Astrocyte (in vitro differentiated cells and primary cell): Measurements from ENCODE around the gene OR5H14. TPM values are rescaled to one million over a fixed set of nuclear protein-coding genes. Genes with fewer than 3 reads are reported as not detected.
"Not testable (repeated sequence)": the region's sequence is repeated elsewhere in the genome, so short reads cannot be mapped to it uniquely, and the experiment has no call there.

Source experiments
- DNase-seq: peaks from one replicate; pipeline ENCODE4 v3.0.0-alpha.2; 2010; ENCODE audit warnings: low read depth
- FAIRE-seq: peaks from 2 replicates; lab custom pipeline; 2011; peaks lifted over from hg19 to GRCh38; lab: Jason Lieb, UNC
- H2AFZ ChIP-seq: 2 replicates; pipeline ENCODE4 v1.6.0; 2012; ENCODE audit warnings: low read depth, low read length, inconsistent platforms
- H3K27ac ChIP-seq: 2 replicates; pipeline ENCODE4 v1.5.1; 2011; ENCODE audit warnings: low read depth, low read length, inconsistent platforms
- H3K27me3 ChIP-seq: 2 replicates; pipeline ENCODE4 v1.6.0; 2011; ENCODE audit warnings: low read length, inconsistent platforms; ENCODE audit not compliant: insufficient read depth
- H3K36me3 ChIP-seq: 2 replicates; pipeline ENCODE4 v1.5.1; 2011; ENCODE audit warnings: low read length, inconsistent platforms; ENCODE audit not compliant: insufficient read depth
- H3K4me1 ChIP-seq: 2 replicates; pipeline ENCODE4 v1.5.1; 2011; ENCODE audit warnings: low read length, inconsistent platforms; ENCODE audit not compliant: insufficient read depth
- H3K4me2 ChIP-seq: 2 replicates; pipeline ENCODE4 v1.6.0; 2012; ENCODE audit warnings: low read length, inconsistent platforms
- H3K4me3 ChIP-seq: 2 replicates; pipeline ENCODE4 v1.5.1; 2011; ENCODE audit warnings: low read depth, mild to moderate bottlenecking, low read length, inconsistent platforms; ENCODE audit not compliant: insufficient read depth
- H3K79me2 ChIP-seq: 2 replicates; pipeline ENCODE4 v1.6.0; 2012; ENCODE audit warnings: mild to moderate bottlenecking, low read length, inconsistent platforms; ENCODE audit not compliant: insufficient read depth
- H3K9ac ChIP-seq: 2 replicates; pipeline ENCODE4 v1.6.0; 2012; ENCODE audit warnings: mild to moderate bottlenecking, low read length, inconsistent platforms
- H3K9me3 ChIP-seq: 2 replicates; pipeline ENCODE4 v1.5.1; 2012; ENCODE audit warnings: low read depth, mild to moderate bottlenecking, low read length, inconsistent platforms; ENCODE audit not compliant: insufficient read depth
- H4K20me1 ChIP-seq: 2 replicates; pipeline ENCODE4 v1.6.0; 2012; ENCODE audit warnings: low read length, inconsistent platforms; ENCODE audit not compliant: insufficient read depth
- H3K27ac Mint-ChIP-seq: one replicate; pipeline ENCODE4 v1.8.0; 2021; ENCODE audit warnings: mild to moderate bottlenecking, mixed read lengths; ENCODE audit not compliant: unreplicated experiment
- H3K27me3 Mint-ChIP-seq: one replicate; pipeline ENCODE4 v1.8.0; 2021; ENCODE audit warnings: low read depth, mixed read lengths; ENCODE audit not compliant: unreplicated experiment
- H3K36me3 Mint-ChIP-seq: one replicate; pipeline ENCODE4 v1.8.0; 2021; ENCODE audit warnings: low read depth, mixed read lengths; ENCODE audit not compliant: unreplicated experiment
- H3K4me1 Mint-ChIP-seq: one replicate; pipeline ENCODE4 v1.8.0; 2021; ENCODE audit warnings: low read depth, mixed read lengths; ENCODE audit not compliant: unreplicated experiment
- H3K4me3 Mint-ChIP-seq: one replicate; pipeline ENCODE4 v1.8.0; 2021; ENCODE audit warnings: mild to moderate bottlenecking, moderate library complexity, mixed read lengths; ENCODE audit not compliant: unreplicated experiment
- H3K9me3 Mint-ChIP-seq: one replicate; pipeline ENCODE4 v1.8.0; 2021; ENCODE audit warnings: mild to moderate bottlenecking, mixed read lengths; ENCODE audit not compliant: unreplicated experiment
- CTCF ChIP-seq: IDR thresholded peaks from 2 replicates; pipeline ENCODE4 v1.5.1; 2011; ENCODE audit warnings: low read depth, mild to moderate bottlenecking, inconsistent platforms, low read length, moderate library complexity; ENCODE audit not compliant: insufficient read depth
- EZH2 ChIP-seq: IDR thresholded peaks from 2 replicates; pipeline ENCODE4 v1.6.1; 2012; ENCODE audit warnings: mild to moderate bottlenecking, low read length, inconsistent platforms; ENCODE audit not compliant: insufficient read depth
- total RNA-seq: library from RNA; stranded (reverse); gene quantifications from 2 replicates; pipeline ENCODE4 v1.2.1, GENCODE V29; 2021

The OR5H14 gene
- total RNA-seq, 1 donor from 2014 or later, result not detected

- FAIRE-seq (no peak), DNase-seq (no peak)
- H3K27me3 ChIP-seq, result no peaks in the 10 kb centered on the region
- H3K9ac ChIP-seq, result no peak overlapping the region
- H3K36me3 ChIP-seq, result no peaks in the 10 kb centered on the region
- no peak overlapping the region for H3K4me2 ChIP-seq
- no peaks in the 10 kb centered on the region for H3K27me3 Mint-ChIP-seq
- H3K9me3 ChIP-seq, result no peaks in the 10 kb centered on the region
- no peak overlapping the region for H2AFZ ChIP-seq
- no peaks in the 10 kb centered on the region for H3K4me1 ChIP-seq
- H3K4me1 Mint-ChIP-seq, result no peaks in the 10 kb centered on the region
- no peak overlapping the region for H3K4me3 ChIP-seq
- H3K4me3 Mint-ChIP-seq, result no peak overlapping the region
- H3K27ac ChIP-seq, result no peak overlapping the region
- no peak overlapping the region for H3K27ac Mint-ChIP-seq
- no peaks in the 10 kb centered on the region for H3K79me2 ChIP-seq
- TF ChIP-seq CTCF (no peak), EZH2 (no peak)
- H3K36me3 Mint-ChIP-seq, result no peaks in the 10 kb centered on the region
- no peaks in the 10 kb centered on the region for H3K9me3 Mint-ChIP-seq
- no peaks in the 10 kb centered on the region for H4K20me1 ChIP-seq
Measured at GRCh38 chr3:98185180-98185579, 37.9 kb downstream of the OR5H14 start.

- no peak overlapping the region for H3K4me3 Mint-ChIP-seq
- H3K9me3 ChIP-seq, result no peaks in the 10 kb centered on the region
- no peak overlapping the region for H3K9ac ChIP-seq
- H3K4me1 ChIP-seq, result no peaks in the 10 kb centered on the region
- H3K27me3 ChIP-seq, result no peaks in the 10 kb centered on the region
- FAIRE-seq (no peak), DNase-seq (no peak)
- no peaks in the 10 kb centered on the region for H3K79me2 ChIP-seq
- no peak overlapping the region for H3K4me2 ChIP-seq
- no peaks in the 10 kb centered on the region for H3K36me3 Mint-ChIP-seq
- H3K4me1 Mint-ChIP-seq, result peaks cover 6% of the 10 kb centered on the region
- no peak overlapping the region for H3K27ac Mint-ChIP-seq
- H4K20me1 ChIP-seq, result no peaks in the 10 kb centered on the region
- H3K36me3 ChIP-seq, result no peaks in the 10 kb centered on the region
- H3K9me3 Mint-ChIP-seq, result peaks cover 12% of the 10 kb centered on the region
- no peak overlapping the region for H3K4me3 ChIP-seq
- no peak overlapping the region for H3K27ac ChIP-seq
- H3K27me3 Mint-ChIP-seq, result no peaks in the 10 kb centered on the region
- TF ChIP-seq CTCF, result no peak
- no peak for TF ChIP-seq EZH2
- no peak overlapping the region for H2AFZ ChIP-seq
Measured at GRCh38 chr3:98188545-98188944, 41.3 kb downstream of the OR5H14 start.

- not testable (repeated sequence) for H3K4me1 Mint-ChIP-seq
Measured at GRCh38 chr3:98190911-98191310, 43.6 kb downstream of the OR5H14 start.

GRCh38 chr3:98196293-98196692 lies 49.0 kb downstream of the OR5H14 start:
- not testable (repeated sequence) for H4K20me1 ChIP-seq, H3K9me3 ChIP-seq, H3K79me2 ChIP-seq, H3K9me3 Mint-ChIP-seq, H3K27me3 Mint-ChIP-seq, FAIRE-seq, H3K4me1 ChIP-seq, H3K9ac ChIP-seq, H2AFZ ChIP-seq, H3K4me2 ChIP-seq, H3K36me3 ChIP-seq, H3K4me3 ChIP-seq, H3K27ac Mint-ChIP-seq, H3K27ac ChIP-seq, H3K4me1 Mint-ChIP-seq, DNase-seq, H3K27me3 ChIP-seq, H3K4me3 Mint-ChIP-seq, H3K36me3 Mint-ChIP-seq

More at GRCh38 chr3:98190911-98191310, 43.6 kb downstream of the OR5H14 start:
- not testable (repeated sequence) for H4K20me1 ChIP-seq, H3K27me3 ChIP-seq, H3K4me2 ChIP-seq, H3K27ac Mint-ChIP-seq, H3K27ac ChIP-seq, H3K79me2 ChIP-seq, H3K27me3 Mint-ChIP-seq, H3K36me3 ChIP-seq, FAIRE-seq, H3K4me3 ChIP-seq, H3K9ac ChIP-seq, H3K9me3 ChIP-seq, H2AFZ ChIP-seq, H3K36me3 Mint-ChIP-seq, H3K4me1 ChIP-seq, DNase-seq, H3K4me3 Mint-ChIP-seq
- H3K9me3 Mint-ChIP-seq, result peaks cover 12% of the 10 kb centered on the region
